ENCODE measurements around the gene KIF5C.

GRCh38 chr2:149015501-149015900 is 140.5 kb downstream of the KIF5C start:
- TF ChIP-seq, protein P1, sequence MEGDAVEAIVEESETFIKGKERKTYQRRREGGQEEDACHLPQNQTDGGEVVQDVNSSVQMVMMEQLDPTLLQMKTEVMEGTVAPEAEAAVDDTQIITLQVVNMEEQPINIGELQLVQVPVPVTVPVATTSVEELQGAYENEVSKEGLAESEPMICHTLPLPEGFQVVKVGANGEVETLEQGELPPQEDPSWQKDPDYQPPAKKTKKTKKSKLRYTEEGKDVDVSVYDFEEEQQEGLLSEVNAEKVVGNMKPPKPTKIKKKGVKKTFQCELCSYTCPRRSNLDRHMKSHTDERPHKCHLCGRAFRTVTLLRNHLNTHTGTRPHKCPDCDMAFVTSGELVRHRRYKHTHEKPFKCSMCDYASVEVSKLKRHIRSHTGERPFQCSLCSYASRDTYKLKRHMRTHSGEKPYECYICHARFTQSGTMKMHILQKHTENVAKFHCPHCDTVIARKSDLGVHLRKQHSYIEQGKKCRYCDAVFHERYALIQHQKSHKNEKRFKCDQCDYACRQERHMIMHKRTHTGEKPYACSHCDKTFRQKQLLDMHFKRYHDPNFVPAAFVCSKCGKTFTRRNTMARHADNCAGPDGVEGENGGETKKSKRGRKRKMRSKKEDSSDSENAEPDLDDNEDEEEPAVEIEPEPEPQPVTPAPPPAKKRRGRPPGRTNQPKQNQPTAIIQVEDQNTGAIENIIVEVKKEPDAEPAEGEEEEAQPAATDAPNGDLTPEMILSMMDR (IDR thresholded peaks at IDR 0.05): no peak
- no peak for TF ChIP-seq ZFX (IDR thresholded peaks at IDR 0.05; ENCODE audit: borderline replicate concordance)
